HepG2 (cell line): ENCODE measurements around the gene APOL4.

Source experiments
- EP300 ChIP-seq, 3 experiments: sonication (generic) in 1 of 3; formaldehyde crosslinking in 1 of 3; IDR thresholded peaks; 2 replicates each; pipeline versions ENCODE4 v1.5.1 to v1.6.1; 2011 to 2020; ENCODE audit warnings: low read depth in 2 of 3, low read length in 2 of 3, borderline replicate concordance in 1 of 3, improper control_type of control experiment in 1 of 3, mild to moderate bottlenecking in 1 of 3, missing genetic modification reagents in 1 of 3, moderate library complexity in 1 of 3
- EZH2 ChIP-seq: conservative IDR thresholded peaks from 2 replicates; pipeline ENCODE4 v1.6.1; 2012; ENCODE audit warnings: mild to moderate bottlenecking, low read depth, low read length, moderate library complexity
- KLF13 ChIP-seq: sonication (generic); formaldehyde crosslinking; IDR thresholded peaks from 2 replicates; pipeline ENCODE4 v1.4.0; 2020; ENCODE audit warnings: mild to moderate bottlenecking, missing genetic modification reagents
- RBM22 ChIP-seq: fragments of 200-400 bp; formaldehyde crosslinking; optimal IDR thresholded peaks from 2 replicates; pipeline ENCODE3; 2017; ENCODE audit warnings: mild to moderate bottlenecking, low read length, moderate library complexity
- TAF1 ChIP-seq: sonication (generic); formaldehyde crosslinking; IDR thresholded peaks from 2 replicates; pipeline ENCODE4 v1.4.0; 2020; ENCODE audit warnings: missing genetic modification reagents
- ZEB1 ChIP-seq: IDR thresholded peaks from 2 replicates; pipeline ENCODE4 v1.6.1; 2012; ENCODE audit warnings: mild to moderate bottlenecking, low read depth, inconsistent platforms; ENCODE audit not compliant: insufficient replicate concordance
- ZNF383 ChIP-seq: sonication (generic); formaldehyde crosslinking; IDR thresholded peaks from 2 replicates; pipeline ENCODE4 v1.4.0; 2020; ENCODE audit warnings: missing genetic modification reagents, mild to moderate bottlenecking, borderline replicate concordance
- TF ChIP-seq, protein P1 (sequence below): sonication (generic); formaldehyde crosslinking; IDR thresholded peaks from 2 replicates; pipeline ENCODE4 v1.5.0; 2020; ENCODE audit warnings: mild to moderate bottlenecking, missing genetic modification reagents, borderline replicate concordance

- no peak for TF ChIP-seq RBM22
- TF ChIP-seq TAF1 (CRISPR knock-in tag), result no peak
- TF ChIP-seq ZEB1, result no peak
- TF ChIP-seq, protein P1, sequence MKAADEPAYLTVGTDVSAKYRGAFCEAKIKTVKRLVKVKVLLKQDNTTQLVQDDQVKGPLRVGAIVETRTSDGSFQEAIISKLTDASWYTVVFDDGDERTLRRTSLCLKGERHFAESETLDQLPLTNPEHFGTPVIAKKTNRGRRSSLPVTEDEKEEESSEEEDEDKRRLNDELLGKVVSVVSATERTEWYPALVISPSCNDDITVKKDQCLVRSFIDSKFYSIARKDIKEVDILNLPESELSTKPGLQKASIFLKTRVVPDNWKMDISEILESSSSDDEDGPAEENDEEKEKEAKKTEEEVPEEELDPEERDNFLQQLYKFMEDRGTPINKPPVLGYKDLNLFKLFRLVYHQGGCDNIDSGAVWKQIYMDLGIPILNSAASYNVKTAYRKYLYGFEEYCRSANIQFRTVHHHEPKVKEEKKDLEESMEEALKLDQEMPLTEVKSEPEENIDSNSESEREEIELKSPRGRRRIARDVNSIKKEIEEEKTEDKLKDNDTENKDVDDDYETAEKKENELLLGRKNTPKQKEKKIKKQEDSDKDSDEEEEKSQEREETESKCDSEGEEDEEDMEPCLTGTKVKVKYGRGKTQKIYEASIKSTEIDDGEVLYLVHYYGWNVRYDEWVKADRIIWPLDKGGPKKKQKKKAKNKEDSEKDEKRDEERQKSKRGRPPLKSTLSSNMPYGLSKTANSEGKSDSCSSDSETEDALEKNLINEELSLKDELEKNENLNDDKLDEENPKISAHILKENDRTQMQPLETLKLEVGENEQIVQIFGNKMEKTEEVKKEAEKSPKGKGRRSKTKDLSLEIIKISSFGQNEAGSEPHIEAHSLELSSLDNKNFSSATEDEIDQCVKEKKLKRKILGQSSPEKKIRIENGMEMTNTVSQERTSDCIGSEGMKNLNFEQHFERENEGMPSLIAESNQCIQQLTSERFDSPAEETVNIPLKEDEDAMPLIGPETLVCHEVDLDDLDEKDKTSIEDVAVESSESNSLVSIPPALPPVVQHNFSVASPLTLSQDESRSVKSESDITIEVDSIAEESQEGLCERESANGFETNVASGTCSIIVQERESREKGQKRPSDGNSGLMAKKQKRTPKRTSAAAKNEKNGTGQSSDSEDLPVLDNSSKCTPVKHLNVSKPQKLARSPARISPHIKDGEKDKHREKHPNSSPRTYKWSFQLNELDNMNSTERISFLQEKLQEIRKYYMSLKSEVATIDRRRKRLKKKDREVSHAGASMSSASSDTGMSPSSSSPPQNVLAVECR (CRISPR knock-in tag), result no peak
- TF ChIP-seq KLF13 (CRISPR knock-in tag), result no peak
- TF ChIP-seq EP300 (IDR thresholded peaks at IDR 0.05; ENCODE audit: low read depth in 2 of 2, low read length in 2 of 2), result no peak
- TF ChIP-seq EP300 (CRISPR knock-in tag; IDR thresholded peaks at IDR 0.05; ENCODE audit: borderline replicate concordance), result no peak
- TF ChIP-seq ZNF383, result no peak
- TF ChIP-seq EZH2, result no peak
These were observed 19.6 kb downstream of the APOL4 start for GRCh38 chr22:36182056-36182455.
